ENCODE results near the gene DLX3. TPM values are rescaled to one million over a fixed set of nuclear protein-coding genes. Genes with fewer than 3 reads are reported as not detected.
A peak's percentile ranks its signal among the peaks of the same experiment; 100 is the strongest.

The DLX3 gene
- total RNA-seq, 2 donors from 2014 or later: 0.58 to 1.4 TPM

DNA sequence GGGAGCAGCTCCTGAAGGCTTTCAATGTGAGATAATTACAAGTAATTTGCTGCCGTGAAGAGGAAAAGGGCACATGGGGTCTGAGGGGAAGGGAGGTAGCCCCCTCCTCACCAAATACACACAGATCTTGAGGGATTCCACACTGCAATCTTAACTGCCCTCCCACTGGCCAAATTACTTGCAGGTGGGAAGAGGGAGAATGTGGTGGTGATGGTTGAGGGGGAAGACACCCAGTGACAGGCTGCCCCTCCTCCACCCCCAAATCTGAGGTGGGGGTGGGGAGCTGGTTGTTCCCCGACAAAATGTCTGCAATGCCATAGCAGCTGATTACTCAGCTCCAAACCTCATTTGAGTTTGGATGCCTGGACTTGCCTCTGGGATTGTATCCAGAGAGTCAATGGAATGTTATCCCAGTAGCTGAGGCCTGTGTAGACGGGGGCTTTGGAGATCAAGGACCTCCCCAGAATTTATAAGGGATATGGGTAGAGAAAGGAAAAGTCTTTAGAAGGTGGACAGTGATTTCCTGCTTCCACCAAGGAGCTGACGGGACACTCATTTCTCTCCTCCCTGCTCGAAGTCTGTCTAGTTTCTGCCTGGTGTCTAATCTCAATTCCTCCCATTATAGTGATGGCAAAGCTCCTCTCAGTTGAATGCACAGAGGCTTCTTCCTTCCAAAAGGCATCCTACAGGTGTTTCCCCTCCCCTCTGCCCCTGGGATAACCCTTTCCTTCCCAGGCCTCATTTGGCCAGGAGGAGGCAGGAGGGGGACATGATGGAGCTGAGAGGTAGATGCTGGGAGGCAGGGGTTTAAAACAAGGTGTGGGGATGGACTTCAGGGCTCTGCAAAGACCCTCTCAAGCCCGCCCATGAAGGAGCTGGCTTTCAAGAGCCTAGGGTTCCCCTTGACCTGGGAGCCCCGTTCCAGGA is 17.3 kb downstream of the DLX3 start:
- no peaks in the 10 kb centered on the region for H3K36me3 ChIP-seq (ENCODE audit: control insufficient read depth, insufficient read depth, low read length)
- H3K4me3 ChIP-seq (ENCODE audit: low read length): no peak overlapping the region
- Mint-ChIP-seq H3K4me3 (no peak overlapping the region), H3K27me3 (ENCODE audit: insufficient read depth) (peaks cover 92% of the 10 kb centered on the region), H3K9me3 (no peaks in the 10 kb centered on the region), H3K27ac (no peak overlapping the region), H3K4me1 (peaks cover 18% of the 10 kb centered on the region), H3K36me3 (ENCODE audit: low read depth) (no peaks in the 10 kb centered on the region)
- WGBS, 2 experiments (ENCODE audit: insufficient coverage in 1 of 2, insufficient read length in 1 of 2): 84 to 89% methylated on average over 3 to 7 of the region's 7 CpGs
- H3K9ac ChIP-seq (ENCODE audit: extremely low read depth, low read length, poor library complexity, severe bottlenecking): no peak overlapping the region
- TF ChIP-seq, protein P1, sequence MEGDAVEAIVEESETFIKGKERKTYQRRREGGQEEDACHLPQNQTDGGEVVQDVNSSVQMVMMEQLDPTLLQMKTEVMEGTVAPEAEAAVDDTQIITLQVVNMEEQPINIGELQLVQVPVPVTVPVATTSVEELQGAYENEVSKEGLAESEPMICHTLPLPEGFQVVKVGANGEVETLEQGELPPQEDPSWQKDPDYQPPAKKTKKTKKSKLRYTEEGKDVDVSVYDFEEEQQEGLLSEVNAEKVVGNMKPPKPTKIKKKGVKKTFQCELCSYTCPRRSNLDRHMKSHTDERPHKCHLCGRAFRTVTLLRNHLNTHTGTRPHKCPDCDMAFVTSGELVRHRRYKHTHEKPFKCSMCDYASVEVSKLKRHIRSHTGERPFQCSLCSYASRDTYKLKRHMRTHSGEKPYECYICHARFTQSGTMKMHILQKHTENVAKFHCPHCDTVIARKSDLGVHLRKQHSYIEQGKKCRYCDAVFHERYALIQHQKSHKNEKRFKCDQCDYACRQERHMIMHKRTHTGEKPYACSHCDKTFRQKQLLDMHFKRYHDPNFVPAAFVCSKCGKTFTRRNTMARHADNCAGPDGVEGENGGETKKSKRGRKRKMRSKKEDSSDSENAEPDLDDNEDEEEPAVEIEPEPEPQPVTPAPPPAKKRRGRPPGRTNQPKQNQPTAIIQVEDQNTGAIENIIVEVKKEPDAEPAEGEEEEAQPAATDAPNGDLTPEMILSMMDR (conservative IDR thresholded peaks at IDR 0.05): peak; percentile 39
- no peaks in the 10 kb centered on the region for H3K9me3 ChIP-seq (ENCODE audit: control insufficient read depth, low read length)
- no peak overlapping the region for H3K27ac ChIP-seq (ENCODE audit: low read depth, low read length)
- peak; percentile 82 for DNase-seq
- H3K27me3 ChIP-seq (ENCODE audit: control insufficient read depth, insufficient read depth, low read length, poor library complexity, severe bottlenecking): peaks cover 63% of the 10 kb centered on the region
- H3K4me1 ChIP-seq (ENCODE audit: control insufficient read depth, insufficient read depth, low read length): peaks cover 2% of the 10 kb centered on the region

DNA sequence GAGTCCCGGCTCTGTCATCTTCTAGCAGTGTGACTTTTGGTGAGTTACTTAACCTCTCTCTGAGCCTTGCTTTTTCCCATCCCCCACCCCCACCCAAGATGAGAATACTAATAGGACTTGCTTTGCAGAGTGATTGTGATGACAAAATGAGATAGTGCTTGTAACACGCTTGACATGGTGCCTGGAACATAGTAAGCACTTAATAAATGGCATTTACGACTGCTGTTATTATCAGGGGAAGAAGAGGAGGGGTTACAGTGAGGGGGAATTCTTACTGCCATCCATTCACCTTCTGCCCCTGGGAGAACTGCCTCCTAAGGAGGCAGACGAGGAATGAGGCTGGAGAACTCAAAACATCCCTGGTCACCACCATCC is 18.2 kb downstream of the DLX3 start:
- H3K27me3 Mint-ChIP-seq (ENCODE audit: insufficient read depth): peaks cover 95% of the 10 kb centered on the region
- 90 to 100% methylated on average over 2 to 4 of the region's 4 CpGs for WGBS, 2 experiments (ENCODE audit: insufficient coverage in 1 of 2, insufficient read length in 1 of 2)
- H3K9me3 Mint-ChIP-seq: no peaks in the 10 kb centered on the region
- Histone ChIP-seq H3K36me3 (ENCODE audit: control insufficient read depth, insufficient read depth, low read length) (no peaks in the 10 kb centered on the region), H3K9ac (ENCODE audit: extremely low read depth, low read length, poor library complexity, severe bottlenecking) (no peak overlapping the region), H3K27ac (ENCODE audit: low read depth, low read length) (no peak overlapping the region), H3K4me3 (ENCODE audit: low read length) (no peak overlapping the region), H3K9me3 (ENCODE audit: control insufficient read depth, low read length) (no peaks in the 10 kb centered on the region), H3K27me3 (ENCODE audit: control insufficient read depth, insufficient read depth, low read length, poor library complexity, severe bottlenecking) (peaks cover 72% of the 10 kb centered on the region), H3K4me1 (ENCODE audit: control insufficient read depth, insufficient read depth, low read length) (peaks cover 4% of the 10 kb centered on the region)
- no peak overlapping the region for H3K4me3 Mint-ChIP-seq
- H3K36me3 Mint-ChIP-seq (ENCODE audit: low read depth): no peaks in the 10 kb centered on the region
- peaks cover 22% of the 10 kb centered on the region for H3K4me1 Mint-ChIP-seq
- TF ChIP-seq, protein P1 (conservative IDR thresholded peaks at IDR 0.05): no peak
- DNase-seq: no peak
- no peak overlapping the region for H3K27ac Mint-ChIP-seq

DNA sequence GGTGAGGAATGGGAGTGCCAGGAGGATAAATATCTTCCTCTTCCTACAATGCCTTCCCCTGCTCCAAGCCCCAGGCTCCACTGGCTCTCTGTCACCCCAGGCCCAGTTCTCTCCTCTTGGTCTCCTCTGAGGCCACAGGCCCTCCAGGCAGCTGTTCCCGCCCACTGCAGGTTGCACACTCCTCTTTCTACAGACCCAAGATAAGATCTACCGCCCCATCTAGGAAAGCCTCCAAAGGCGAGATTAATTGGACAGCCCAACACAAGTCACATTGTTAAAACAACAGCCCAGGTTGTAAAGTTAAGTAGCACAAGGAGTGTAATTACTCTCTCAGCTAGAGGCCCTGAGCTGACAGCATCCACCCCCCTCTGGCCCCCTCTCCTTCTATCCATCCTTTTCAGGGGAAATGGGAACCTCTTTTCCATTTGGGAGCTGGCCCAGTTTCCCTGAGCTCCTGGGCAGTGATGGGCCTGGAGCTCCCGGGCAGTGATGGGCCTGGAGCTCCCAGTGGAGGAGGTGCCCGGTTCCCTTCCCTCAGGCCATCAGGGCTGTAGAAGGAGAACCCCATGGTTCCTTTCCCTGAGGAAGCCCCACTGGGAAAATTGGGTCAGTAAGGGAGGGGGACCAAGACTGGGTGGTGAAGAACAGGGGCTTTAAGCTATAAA is 18.7 kb downstream of the DLX3 start:
- Histone ChIP-seq H3K4me3 (ENCODE audit: low read length) (no peak overlapping the region), H3K27me3 (ENCODE audit: control insufficient read depth, insufficient read depth, low read length, poor library complexity, severe bottlenecking) (peaks cover 77% of the 10 kb centered on the region), H3K27ac (ENCODE audit: low read depth, low read length) (no peak overlapping the region), H3K4me1 (ENCODE audit: control insufficient read depth, insufficient read depth, low read length) (peaks cover 4% of the 10 kb centered on the region), H3K9me3 (ENCODE audit: control insufficient read depth, low read length) (no peaks in the 10 kb centered on the region), H3K36me3 (ENCODE audit: control insufficient read depth, insufficient read depth, low read length) (no peaks in the 10 kb centered on the region), H3K9ac (ENCODE audit: extremely low read depth, low read length, poor library complexity, severe bottlenecking) (no peak overlapping the region)
- Mint-ChIP-seq H3K4me1 (peaks cover 25% of the 10 kb centered on the region), H3K9me3 (no peaks in the 10 kb centered on the region), H3K27me3 (ENCODE audit: insufficient read depth) (peaks cover 95% of the 10 kb centered on the region), H3K27ac (no peak overlapping the region), H3K36me3 (ENCODE audit: low read depth) (no peaks in the 10 kb centered on the region), H3K4me3 (no peak overlapping the region)
- DNase-seq: peak; percentile 55
- TF ChIP-seq, protein P1 (conservative IDR thresholded peaks at IDR 0.05): no peak
- WGBS, 2 experiments (ENCODE audit: insufficient coverage in 1 of 2, insufficient read length in 1 of 2): 76 to 100% methylated on average over 3 to 5 of the region's 5 CpGs
